ENCODE measurements around the gene REEP3.

REEP3 gene

GRCh38 chr10:63593576-63593975 lies 72.4 kb downstream of the REEP3 start:
- H3K27ac ChIP-seq (ENCODE audit: poor library complexity, severe bottlenecking): no peak overlapping the region
- DNase-seq (ENCODE audit: low spot score): no peak
- H3K4me3 ChIP-seq (ENCODE audit: severe bottlenecking): no peak overlapping the region
- ATAC-seq (ENCODE audit: low read depth): no peak
- TF ChIP-seq CTCF (IDR thresholded peaks at IDR 0.05; ENCODE audit: poor library complexity, severe bottlenecking): no peak
- no peaks in the 10 kb centered on the region for H3K9me3 ChIP-seq (ENCODE audit: severe bottlenecking)
- H3K36me3 ChIP-seq (ENCODE audit: low read depth): peaks cover 38% of the 10 kb centered on the region
- H3K4me1 ChIP-seq (ENCODE audit: insufficient read depth, poor library complexity, severe bottlenecking): peaks cover 2% of the 10 kb centered on the region
- H3K27me3 ChIP-seq (ENCODE audit: insufficient read depth, poor library complexity, severe bottlenecking): no peaks in the 10 kb centered on the region

DNA sequence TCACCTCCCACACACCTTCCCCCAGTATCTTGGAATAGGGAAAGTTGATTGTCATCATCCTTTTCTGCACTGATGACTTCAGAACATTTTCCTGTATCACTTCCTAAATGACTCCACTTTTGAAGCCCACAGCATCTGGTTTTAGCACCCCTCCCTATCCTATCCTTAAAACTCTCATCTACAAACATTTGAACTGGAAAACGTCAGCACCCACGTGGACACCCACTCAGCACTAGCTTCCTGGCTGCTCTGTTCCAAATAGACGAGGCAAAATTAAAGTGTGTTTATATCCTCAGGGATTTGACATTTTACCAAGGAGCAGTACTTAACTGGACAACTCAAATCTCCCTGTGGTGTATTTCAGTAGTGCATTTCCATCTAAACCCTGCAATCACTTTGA lies 73.9 kb downstream of the REEP3 start:
- Histone ChIP-seq H3K36me3 (ENCODE audit: low read depth) (peaks cover 53% of the 10 kb centered on the region), H3K4me3 (ENCODE audit: severe bottlenecking) (no peak overlapping the region), H3K4me1 (ENCODE audit: insufficient read depth, poor library complexity, severe bottlenecking) (no peaks in the 10 kb centered on the region), H3K27ac (ENCODE audit: poor library complexity, severe bottlenecking) (no peak overlapping the region), H3K27me3 (ENCODE audit: insufficient read depth, poor library complexity, severe bottlenecking) (no peaks in the 10 kb centered on the region), H3K9me3 (ENCODE audit: severe bottlenecking) (no peaks in the 10 kb centered on the region)
- no peak for ATAC-seq (ENCODE audit: low read depth)
- TF ChIP-seq CTCF (IDR thresholded peaks at IDR 0.05; ENCODE audit: poor library complexity, severe bottlenecking): no peak
- no peak for DNase-seq (ENCODE audit: low spot score)

GRCh38 chr10:63596924-63597323 lies 75.7 kb downstream of the REEP3 start:
- ATAC-seq (ENCODE audit: low read depth): no peak
- H3K4me1 ChIP-seq (ENCODE audit: insufficient read depth, poor library complexity, severe bottlenecking): no peaks in the 10 kb centered on the region
- H3K36me3 ChIP-seq (ENCODE audit: low read depth): peaks cover 64% of the 10 kb centered on the region
- no peak overlapping the region for H3K4me3 ChIP-seq (ENCODE audit: severe bottlenecking)
- no peaks in the 10 kb centered on the region for H3K27me3 ChIP-seq (ENCODE audit: insufficient read depth, poor library complexity, severe bottlenecking)
- H3K9me3 ChIP-seq (ENCODE audit: severe bottlenecking): no peaks in the 10 kb centered on the region
- no peak overlapping the region for H3K27ac ChIP-seq (ENCODE audit: poor library complexity, severe bottlenecking)
- DNase-seq (ENCODE audit: low spot score): no peak
- no peak for TF ChIP-seq CTCF (IDR thresholded peaks at IDR 0.05; ENCODE audit: poor library complexity, severe bottlenecking)

GRCh38 chr10:63600540-63600939 lies 79.3 kb downstream of the REEP3 start:
- TF ChIP-seq CTCF (IDR thresholded peaks at IDR 0.05; ENCODE audit: poor library complexity, severe bottlenecking): no peak
- H3K36me3 ChIP-seq (ENCODE audit: low read depth): peaks cover 58% of the 10 kb centered on the region
- no peak overlapping the region for H3K27ac ChIP-seq (ENCODE audit: poor library complexity, severe bottlenecking)
- DNase-seq (ENCODE audit: low spot score) (no peak), ATAC-seq (ENCODE audit: low read depth) (no peak)
- no peaks in the 10 kb centered on the region for H3K9me3 ChIP-seq (ENCODE audit: severe bottlenecking)
- no peaks in the 10 kb centered on the region for H3K4me1 ChIP-seq (ENCODE audit: insufficient read depth, poor library complexity, severe bottlenecking)
- H3K27me3 ChIP-seq (ENCODE audit: insufficient read depth, poor library complexity, severe bottlenecking): no peaks in the 10 kb centered on the region
- H3K4me3 ChIP-seq (ENCODE audit: severe bottlenecking): no peak overlapping the region

- no peak for TF ChIP-seq CTCF (IDR thresholded peaks at IDR 0.05; ENCODE audit: poor library complexity, severe bottlenecking)
- Histone ChIP-seq H3K4me1 (ENCODE audit: insufficient read depth, poor library complexity, severe bottlenecking) (no peaks in the 10 kb centered on the region), H3K27me3 (ENCODE audit: insufficient read depth, poor library complexity, severe bottlenecking) (no peaks in the 10 kb centered on the region), H3K9me3 (ENCODE audit: severe bottlenecking) (no peaks in the 10 kb centered on the region), H3K36me3 (ENCODE audit: low read depth) (peaks cover 28% of the 10 kb centered on the region), H3K27ac (ENCODE audit: poor library complexity, severe bottlenecking) (no peak overlapping the region), H3K4me3 (ENCODE audit: severe bottlenecking) (no peak overlapping the region)
- DNase-seq (ENCODE audit: low spot score): no peak
- no peak for ATAC-seq (ENCODE audit: low read depth)
Observed at GRCh38 chr10:63603709-63604445, 82.7 kb downstream of the REEP3 start.
